T1000 (cell line): ENCODE measurements around the gene ATP6V0C.
"Not testable (repeated sequence)": the region's sequence is repeated elsewhere in the genome, so short reads cannot be mapped to it uniquely, and the experiment has no call there.

ENCODE experiments used
- DNase-seq: peaks from one replicate; lab custom pipeline; 2025; ENCODE audit warnings: mixed read lengths; lab: John Stamatoyannopoulos, UW

The ATP6V0C gene

GRCh38 chr16:2527784-2528100 is 14.0 kb downstream of the ATP6V0C start:
- DNase-seq: no peak

- no peak for DNase-seq
These were observed 14.7 kb downstream of the ATP6V0C start for GRCh38 chr16:2528161-2529060.

GRCh38 chr16:2529061-2529931 is 15.5 kb downstream of the ATP6V0C start:
- no peak for DNase-seq

GRCh38 chr16:2529961-2530628 is 16.3 kb downstream of the ATP6V0C start:
- no peak for DNase-seq

GRCh38 chr16:2530629-2531318 is 17.0 kb downstream of the ATP6V0C start:
- no peak for DNase-seq

- no peak for DNase-seq
These were observed 17.6 kb downstream of the ATP6V0C start, which contains the start of gene CEMP1 for GRCh38 chr16:2531371-2531695. Gene CEMP1 (minus strand): TSS chr16:2531408. CDS start chr16:2531073, 335 bp downstream.

GRCh38 chr16:2531696-2532493 is 18.1 kb downstream of the ATP6V0C start:
- peak; percentile 97 for DNase-seq

- DNase-seq: no peak
These were observed 18.9 kb downstream of the ATP6V0C start for GRCh38 chr16:2532494-2533141.

GRCh38 chr16:2533142-2533755 is 19.5 kb downstream of the ATP6V0C start:
- DNase-seq: not testable (repeated sequence)

GRCh38 chr16:2533912-2534311 is 20.2 kb downstream of the ATP6V0C start:
- no peak for DNase-seq

GRCh38 chr16:2534335-2534734 is 20.6 kb downstream of the ATP6V0C start:
- DNase-seq: not testable (repeated sequence)

- DNase-seq: no peak
These were observed 21.9 kb downstream of the ATP6V0C start for GRCh38 chr16:2535625-2536013.

- DNase-seq: peak; percentile 88
These were observed 24.0 kb downstream of the ATP6V0C start, which contains the start of gene PDPK1 for GRCh38 chr16:2537451-2538379. Gene PDPK1 (plus strand): TSS chr16:2538021. CDS start chr16:2538113, 92 bp downstream.

- DNase-seq: not testable (repeated sequence)
These were observed 25.6 kb downstream of the ATP6V0C start for GRCh38 chr16:2539192-2539844.

- DNase-seq: not testable (repeated sequence)
These were observed 26.2 kb downstream of the ATP6V0C start for GRCh38 chr16:2539845-2540458.

- DNase-seq: not testable (repeated sequence)
These were observed 27.2 kb downstream of the ATP6V0C start for GRCh38 chr16:2540912-2541311.

GRCh38 chr16:2541409-2541808 is 27.7 kb downstream of the ATP6V0C start:
- not testable (repeated sequence) for DNase-seq

GRCh38 chr16:2543771-2544170 is 30.0 kb downstream of the ATP6V0C start:
- not testable (repeated sequence) for DNase-seq
